Measurements from ENCODE around the gene SRA1.

The SRA1 gene

GRCh38 chr5:140545606-140546005, 11.7 kb downstream of the SRA1 start:
- H3K4me1 ChIP-seq (ENCODE audit: control insufficient read depth, insufficient read depth, low read length): peaks cover 23% of the 10 kb centered on the region
- no peaks in the 10 kb centered on the region for H3K27me3 ChIP-seq (ENCODE audit: control insufficient read depth, insufficient read depth, low read length, poor library complexity, severe bottlenecking)
- no peak overlapping the region for H3K27ac ChIP-seq (ENCODE audit: insufficient read depth, low read depth, low read length, poor library complexity, severe bottlenecking)
- H3K9me3 ChIP-seq (ENCODE audit: control insufficient read depth, low read length): no peaks in the 10 kb centered on the region
- WGBS, 2 experiments: 91 to 94% methylated on average over 10 of the region's 10 CpGs
- no peak overlapping the region for H3K4me3 ChIP-seq (ENCODE audit: insufficient read depth, low read depth, low read length)
- H3K36me3 ChIP-seq (ENCODE audit: control insufficient read depth, insufficient read depth, low read length): peaks cover 34% of the 10 kb centered on the region

- Histone ChIP-seq H3K27ac (ENCODE audit: insufficient read depth, low read depth, low read length, poor library complexity, severe bottlenecking) (no peak overlapping the region), H3K9me3 (ENCODE audit: control insufficient read depth, low read length) (no peaks in the 10 kb centered on the region), H3K36me3 (ENCODE audit: control insufficient read depth, insufficient read depth, low read length) (peaks cover 33% of the 10 kb centered on the region), H3K27me3 (ENCODE audit: control insufficient read depth, insufficient read depth, low read length, poor library complexity, severe bottlenecking) (no peaks in the 10 kb centered on the region), H3K4me1 (ENCODE audit: control insufficient read depth, insufficient read depth, low read length) (peaks cover 23% of the 10 kb centered on the region), H3K4me3 (ENCODE audit: insufficient read depth, low read depth, low read length) (no peak overlapping the region)
- WGBS, 2 experiments: 94 to 95% methylated on average over 7 of the region's 7 CpGs
Observed at GRCh38 chr5:140544986-140545385, 12.3 kb downstream of the SRA1 start.

- H3K27ac ChIP-seq (ENCODE audit: insufficient read depth, low read depth, low read length, poor library complexity, severe bottlenecking): no peak overlapping the region
- no peak overlapping the region for H3K4me3 ChIP-seq (ENCODE audit: insufficient read depth, low read depth, low read length)
- peaks cover 13% of the 10 kb centered on the region for H3K4me1 ChIP-seq (ENCODE audit: control insufficient read depth, insufficient read depth, low read length)
- H3K36me3 ChIP-seq (ENCODE audit: control insufficient read depth, insufficient read depth, low read length): peaks cover 30% of the 10 kb centered on the region
- H3K9me3 ChIP-seq (ENCODE audit: control insufficient read depth, low read length): no peaks in the 10 kb centered on the region
- H3K27me3 ChIP-seq (ENCODE audit: control insufficient read depth, insufficient read depth, low read length, poor library complexity, severe bottlenecking): no peaks in the 10 kb centered on the region
- WGBS, 2 experiments: 98% methylated on average over 5 of the region's 5 CpGs
Observed at GRCh38 chr5:140542972-140543371, 14.3 kb downstream of the SRA1 start.

GRCh38 chr5:140540227-140540626, 17.0 kb downstream of the SRA1 start:
- Histone ChIP-seq H3K4me1 (ENCODE audit: control insufficient read depth, insufficient read depth, low read length) (no peaks in the 10 kb centered on the region), H3K27ac (ENCODE audit: insufficient read depth, low read depth, low read length, poor library complexity, severe bottlenecking) (no peak overlapping the region), H3K9me3 (ENCODE audit: control insufficient read depth, low read length) (no peaks in the 10 kb centered on the region), H3K4me3 (ENCODE audit: insufficient read depth, low read depth, low read length) (no peak overlapping the region), H3K27me3 (ENCODE audit: control insufficient read depth, insufficient read depth, low read length, poor library complexity, severe bottlenecking) (no peaks in the 10 kb centered on the region), H3K36me3 (ENCODE audit: control insufficient read depth, insufficient read depth, low read length) (peaks cover 39% of the 10 kb centered on the region)
- WGBS, 2 experiments: 80 to 93% methylated on average over 1 of the region's 1 CpG

- no peaks in the 10 kb centered on the region for H3K9me3 ChIP-seq (ENCODE audit: control insufficient read depth, low read length)
- H3K27me3 ChIP-seq (ENCODE audit: control insufficient read depth, insufficient read depth, low read length, poor library complexity, severe bottlenecking): no peaks in the 10 kb centered on the region
- H3K4me3 ChIP-seq (ENCODE audit: insufficient read depth, low read depth, low read length): no peak overlapping the region
- 99 to 100% methylated on average over 2 of the region's 2 CpGs for WGBS, 2 experiments
- H3K27ac ChIP-seq (ENCODE audit: insufficient read depth, low read depth, low read length, poor library complexity, severe bottlenecking): no peak overlapping the region
- H3K4me1 ChIP-seq (ENCODE audit: control insufficient read depth, insufficient read depth, low read length): no peaks in the 10 kb centered on the region
- peaks cover 37% of the 10 kb centered on the region for H3K36me3 ChIP-seq (ENCODE audit: control insufficient read depth, insufficient read depth, low read length)
Observed at GRCh38 chr5:140524003-140524402, 33.3 kb downstream of the SRA1 start.

GRCh38 chr5:140513124-140513523, 44.1 kb downstream of the SRA1 start:
- 93 to 98% methylated on average over 2 of the region's 2 CpGs for WGBS, 2 experiments
- no peaks in the 10 kb centered on the region for H3K4me1 ChIP-seq (ENCODE audit: control insufficient read depth, insufficient read depth, low read length)
- H3K36me3 ChIP-seq (ENCODE audit: control insufficient read depth, insufficient read depth, low read length): peaks cover 49% of the 10 kb centered on the region
- H3K4me3 ChIP-seq (ENCODE audit: insufficient read depth, low read depth, low read length): no peak overlapping the region
- no peaks in the 10 kb centered on the region for H3K27me3 ChIP-seq (ENCODE audit: control insufficient read depth, insufficient read depth, low read length, poor library complexity, severe bottlenecking)
- H3K27ac ChIP-seq (ENCODE audit: insufficient read depth, low read depth, low read length, poor library complexity, severe bottlenecking): no peak overlapping the region
- H3K9me3 ChIP-seq (ENCODE audit: control insufficient read depth, low read length): no peaks in the 10 kb centered on the region

GRCh38 chr5:140509898-140510297, 47.4 kb downstream of the SRA1 start:
- no peaks in the 10 kb centered on the region for H3K9me3 ChIP-seq (ENCODE audit: control insufficient read depth, low read length)
- H3K27ac ChIP-seq (ENCODE audit: insufficient read depth, low read depth, low read length, poor library complexity, severe bottlenecking): no peak overlapping the region
- H3K4me3 ChIP-seq (ENCODE audit: insufficient read depth, low read depth, low read length): no peak overlapping the region
- H3K4me1 ChIP-seq (ENCODE audit: control insufficient read depth, insufficient read depth, low read length): no peaks in the 10 kb centered on the region
- 89 to 95% methylated on average over 4 of the region's 4 CpGs for WGBS, 2 experiments
- peaks cover 60% of the 10 kb centered on the region for H3K36me3 ChIP-seq (ENCODE audit: control insufficient read depth, insufficient read depth, low read length)
- H3K27me3 ChIP-seq (ENCODE audit: control insufficient read depth, insufficient read depth, low read length, poor library complexity, severe bottlenecking): no peaks in the 10 kb centered on the region

GRCh38 chr5:140502834-140503233, 54.4 kb downstream of the SRA1 start:
- H3K36me3 ChIP-seq (ENCODE audit: control insufficient read depth, insufficient read depth, low read length): peaks cover 20% of the 10 kb centered on the region
- no peaks in the 10 kb centered on the region for H3K27me3 ChIP-seq (ENCODE audit: control insufficient read depth, insufficient read depth, low read length, poor library complexity, severe bottlenecking)
- H3K9me3 ChIP-seq (ENCODE audit: control insufficient read depth, low read length): no peaks in the 10 kb centered on the region
- no peak overlapping the region for H3K4me3 ChIP-seq (ENCODE audit: insufficient read depth, low read depth, low read length)
- 97% methylated on average over 2 of the region's 2 CpGs; no CpG with 5 or more reads in 1 of the 2 experiments for WGBS, 2 experiments
- H3K4me1 ChIP-seq (ENCODE audit: control insufficient read depth, insufficient read depth, low read length): no peaks in the 10 kb centered on the region
- no peak overlapping the region for H3K27ac ChIP-seq (ENCODE audit: insufficient read depth, low read depth, low read length, poor library complexity, severe bottlenecking)
